Neural cell (in vitro differentiated cells): ENCODE results near the gene QSOX2.

Experiments used
- EP300 ChIP-seq: fragments of 450-650 bp; conservative IDR thresholded peaks from 2 replicates; pipeline ENCODE4 v1.6.1; 2014; ENCODE audit warnings: antibody characterized with exemption, mild to moderate bottlenecking, moderate library complexity; ENCODE audit not compliant: poor library complexity, severe bottlenecking
- TF ChIP-seq, protein P1 (sequence below): fragments of 450-650 bp; IDR thresholded peaks from 2 replicates; pipeline ENCODE4 v1.5.1; 2014; ENCODE audit warnings: antibody characterized with exemption, mild to moderate bottlenecking, moderate library complexity; ENCODE audit not compliant: poor library complexity, severe bottlenecking

DNA sequence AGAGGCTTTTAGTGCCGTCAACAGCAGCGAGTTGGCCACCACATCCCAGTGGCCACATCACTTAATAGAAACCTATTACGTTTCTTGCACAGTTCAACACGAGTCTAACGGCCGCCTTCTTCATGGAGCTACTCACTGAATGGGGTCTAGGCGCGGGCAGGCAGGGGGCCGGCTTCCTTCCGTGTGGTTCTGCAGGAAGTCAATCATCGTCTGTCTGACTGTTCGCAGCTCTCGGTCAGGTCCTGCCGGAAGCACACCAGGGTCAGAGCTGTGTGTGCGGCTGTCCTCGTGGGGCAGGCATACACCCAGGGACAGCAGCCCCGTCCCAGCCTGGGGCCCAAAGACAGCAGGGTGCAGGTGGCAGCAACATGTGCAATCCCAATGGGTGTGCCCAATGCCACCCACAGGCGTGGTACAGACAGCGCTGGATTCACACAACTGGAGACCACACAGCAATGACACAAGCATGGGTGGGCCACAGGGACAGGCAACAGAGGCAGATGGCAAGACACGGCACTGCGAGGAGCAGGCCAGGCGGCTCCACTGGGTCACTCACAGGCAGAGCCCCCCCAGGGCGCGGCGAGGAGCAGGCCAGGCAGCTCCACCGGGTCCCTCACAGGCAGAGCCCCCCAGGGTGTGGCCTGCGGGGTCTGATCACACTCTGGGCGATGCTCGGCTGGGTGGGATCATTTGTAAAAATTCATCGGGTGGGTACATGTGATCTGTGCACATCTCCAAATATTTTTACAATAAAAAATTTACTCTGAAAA lies 21.6 kb downstream of the QSOX2 start:
- TF ChIP-seq EP300: no peak
- TF ChIP-seq, protein P1, sequence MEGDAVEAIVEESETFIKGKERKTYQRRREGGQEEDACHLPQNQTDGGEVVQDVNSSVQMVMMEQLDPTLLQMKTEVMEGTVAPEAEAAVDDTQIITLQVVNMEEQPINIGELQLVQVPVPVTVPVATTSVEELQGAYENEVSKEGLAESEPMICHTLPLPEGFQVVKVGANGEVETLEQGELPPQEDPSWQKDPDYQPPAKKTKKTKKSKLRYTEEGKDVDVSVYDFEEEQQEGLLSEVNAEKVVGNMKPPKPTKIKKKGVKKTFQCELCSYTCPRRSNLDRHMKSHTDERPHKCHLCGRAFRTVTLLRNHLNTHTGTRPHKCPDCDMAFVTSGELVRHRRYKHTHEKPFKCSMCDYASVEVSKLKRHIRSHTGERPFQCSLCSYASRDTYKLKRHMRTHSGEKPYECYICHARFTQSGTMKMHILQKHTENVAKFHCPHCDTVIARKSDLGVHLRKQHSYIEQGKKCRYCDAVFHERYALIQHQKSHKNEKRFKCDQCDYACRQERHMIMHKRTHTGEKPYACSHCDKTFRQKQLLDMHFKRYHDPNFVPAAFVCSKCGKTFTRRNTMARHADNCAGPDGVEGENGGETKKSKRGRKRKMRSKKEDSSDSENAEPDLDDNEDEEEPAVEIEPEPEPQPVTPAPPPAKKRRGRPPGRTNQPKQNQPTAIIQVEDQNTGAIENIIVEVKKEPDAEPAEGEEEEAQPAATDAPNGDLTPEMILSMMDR: no peak
